HG03103 (cell line): ENCODE data around the gene PRKG1.

Source experiments
- ATAC-seq: cut with Tn5 transposase; IDR thresholded peaks from one replicate; pipeline ENCODE4 v1.9.1; 2021; ENCODE audit warnings: low read depth; ENCODE audit not compliant: unreplicated experiment

PRKG1 gene

GRCh38 chr10:51075873-51076229 lies 1.6 kb downstream of the PRKG1 start:
- no peak for ATAC-seq

- ATAC-seq: no peak
Observed at GRCh38 chr10:51076299-51076841, 2.1 kb downstream of the PRKG1 start.

- no peak for ATAC-seq
Observed at GRCh38 chr10:51077074-51077473, 2.8 kb downstream of the PRKG1 start.

GRCh38 chr10:51077507-51077906 lies 3.2 kb downstream of the PRKG1 start:
- ATAC-seq: no peak

GRCh38 chr10:51079331-51079730 lies 5.0 kb downstream of the PRKG1 start:
- ATAC-seq: no peak

GRCh38 chr10:51079766-51080165 lies 5.5 kb downstream of the PRKG1 start:
- ATAC-seq: no peak

GRCh38 chr10:51080311-51081006 lies 6.2 kb downstream of the PRKG1 start:
- no peak for ATAC-seq

- ATAC-seq: no peak
Observed at GRCh38 chr10:51082857-51083256, 8.6 kb downstream of the PRKG1 start.

- ATAC-seq: no peak
Observed at GRCh38 chr10:51083356-51083853, 9.1 kb downstream of the PRKG1 start.

GRCh38 chr10:51085204-51085603 lies 10.9 kb downstream of the PRKG1 start:
- ATAC-seq: no peak

GRCh38 chr10:51086710-51087109 lies 12.4 kb downstream of the PRKG1 start:
- ATAC-seq: no peak

GRCh38 chr10:51087114-51087513 lies 12.8 kb downstream of the PRKG1 start:
- ATAC-seq: no peak

GRCh38 chr10:51090190-51090589 lies 15.9 kb downstream of the PRKG1 start:
- ATAC-seq: no peak

GRCh38 chr10:51092402-51092801 lies 18.1 kb downstream of the PRKG1 start:
- ATAC-seq: no peak

GRCh38 chr10:51095444-51095843 lies 21.2 kb downstream of the PRKG1 start:
- ATAC-seq: no peak

GRCh38 chr10:51097546-51097945 lies 23.3 kb downstream of the PRKG1 start:
- ATAC-seq: no peak

GRCh38 chr10:51100221-51100620 lies 25.9 kb downstream of the PRKG1 start:
- ATAC-seq: no peak

GRCh38 chr10:51103554-51104217 lies 29.4 kb downstream of the PRKG1 start:
- ATAC-seq: no peak

GRCh38 chr10:51106311-51106945 lies 32.1 kb downstream of the PRKG1 start:
- ATAC-seq: no peak

- no peak for ATAC-seq
Observed at GRCh38 chr10:51108406-51108805, 34.1 kb downstream of the PRKG1 start.

GRCh38 chr10:51109801-51110533 lies 35.7 kb downstream of the PRKG1 start:
- ATAC-seq: no peak
